HG03432 (cell line): Measurements from ENCODE around the gene C16orf92.
A peak's percentile ranks its signal among the peaks of the same experiment; 100 is the strongest.

Experiments
- ATAC-seq: cut with Tn5 transposase; IDR thresholded peaks from one replicate; pipeline ENCODE4 v1.9.1; 2021; ENCODE audit warnings: mild to moderate bottlenecking, moderate library complexity; ENCODE audit not compliant: unreplicated experiment

C16orf92 gene

DNA sequence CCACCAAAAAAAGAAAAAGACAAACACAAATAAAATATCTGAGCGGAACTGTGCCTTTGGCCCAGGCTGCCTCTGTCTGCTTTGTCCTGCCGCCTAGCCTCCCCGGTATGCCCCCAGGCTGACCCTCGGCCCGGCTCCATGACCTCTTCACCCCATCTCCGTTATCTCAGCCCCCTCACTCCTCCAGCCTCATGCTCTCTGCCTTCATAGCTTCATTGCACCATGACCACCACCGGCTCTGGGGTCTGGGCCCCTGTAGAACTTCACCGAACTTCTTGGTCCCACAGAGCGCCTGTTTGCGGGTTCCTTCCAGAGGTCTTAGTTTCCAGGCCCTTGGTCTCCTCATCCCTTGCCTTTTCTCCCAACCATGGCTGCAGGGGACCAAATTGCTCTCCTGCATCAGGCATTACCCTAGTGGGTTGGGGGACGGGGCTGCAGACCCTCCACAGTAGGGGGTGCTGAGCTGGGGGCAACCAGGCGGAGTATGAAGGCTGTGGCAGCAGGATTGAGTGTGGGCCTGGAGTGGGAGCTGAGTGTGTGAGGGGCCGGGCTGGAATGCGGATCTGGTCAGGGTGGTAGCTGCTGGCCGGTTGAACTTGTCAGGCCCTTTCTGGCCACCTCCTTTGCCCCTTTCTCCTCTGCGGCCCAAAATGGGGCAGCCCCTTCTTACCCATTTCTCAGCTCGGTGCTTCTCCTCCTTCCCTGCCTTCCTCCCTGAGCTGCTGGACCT is 34.5 kb upstream of the C16orf92 start:
- no peak for ATAC-seq

DNA sequence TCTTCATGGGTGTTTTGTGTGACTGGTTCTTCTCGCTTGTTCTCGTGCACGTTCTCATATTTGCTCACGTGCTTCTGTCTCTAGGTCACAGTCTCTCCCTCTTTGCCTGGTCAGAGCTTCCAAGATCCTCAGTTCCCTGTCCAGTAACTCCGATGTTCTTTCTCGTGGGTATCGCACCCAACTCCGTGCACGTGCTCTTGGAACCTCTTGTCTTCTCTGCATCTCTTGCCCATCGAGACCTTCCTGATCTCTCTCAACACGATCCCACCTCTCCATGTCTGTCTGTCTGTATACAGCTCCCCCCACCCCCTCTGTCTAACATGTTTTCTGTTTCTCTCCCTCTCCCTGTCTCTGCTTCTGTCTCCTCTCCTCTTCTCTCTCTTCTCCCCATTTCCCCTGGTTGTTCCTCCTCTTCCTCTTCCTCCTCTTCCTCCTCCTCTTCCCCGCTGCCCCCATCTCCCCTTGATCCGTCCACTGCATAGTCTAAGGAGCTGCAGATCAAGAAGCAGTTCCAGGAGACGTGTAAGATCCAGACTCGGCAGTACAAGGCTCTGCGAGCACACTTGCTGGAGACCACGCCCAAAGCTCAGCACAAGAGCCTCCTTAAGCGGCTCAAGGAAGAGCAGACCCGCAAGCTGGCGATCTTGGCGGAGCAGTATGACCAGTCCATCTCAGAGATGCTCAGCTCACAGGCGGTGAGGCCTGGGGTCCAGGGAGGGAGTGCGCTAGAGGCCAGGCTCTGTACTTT is 33.7 kb upstream of the C16orf92 start:
- ATAC-seq: no peak

DNA sequence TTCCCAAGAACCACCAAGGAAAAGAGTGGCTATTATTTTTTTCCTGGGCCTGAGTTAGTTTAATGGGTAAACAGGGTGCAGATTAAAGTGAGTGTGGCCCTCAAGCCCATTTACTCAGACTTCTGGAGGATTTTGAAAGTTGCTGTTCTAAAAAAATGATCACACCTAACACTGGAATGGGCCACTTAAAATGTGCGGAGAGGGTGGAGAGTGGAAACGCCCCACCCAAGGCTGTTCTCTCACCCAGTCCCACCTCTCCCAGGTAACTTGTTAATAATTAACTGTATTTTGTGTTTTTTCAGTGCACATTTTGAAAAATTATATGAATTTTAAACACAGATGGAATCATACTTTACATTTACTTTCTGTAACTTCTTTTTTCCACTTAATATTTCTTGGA is 33.0 kb upstream of the C16orf92 start:
- ATAC-seq: no peak

DNA sequence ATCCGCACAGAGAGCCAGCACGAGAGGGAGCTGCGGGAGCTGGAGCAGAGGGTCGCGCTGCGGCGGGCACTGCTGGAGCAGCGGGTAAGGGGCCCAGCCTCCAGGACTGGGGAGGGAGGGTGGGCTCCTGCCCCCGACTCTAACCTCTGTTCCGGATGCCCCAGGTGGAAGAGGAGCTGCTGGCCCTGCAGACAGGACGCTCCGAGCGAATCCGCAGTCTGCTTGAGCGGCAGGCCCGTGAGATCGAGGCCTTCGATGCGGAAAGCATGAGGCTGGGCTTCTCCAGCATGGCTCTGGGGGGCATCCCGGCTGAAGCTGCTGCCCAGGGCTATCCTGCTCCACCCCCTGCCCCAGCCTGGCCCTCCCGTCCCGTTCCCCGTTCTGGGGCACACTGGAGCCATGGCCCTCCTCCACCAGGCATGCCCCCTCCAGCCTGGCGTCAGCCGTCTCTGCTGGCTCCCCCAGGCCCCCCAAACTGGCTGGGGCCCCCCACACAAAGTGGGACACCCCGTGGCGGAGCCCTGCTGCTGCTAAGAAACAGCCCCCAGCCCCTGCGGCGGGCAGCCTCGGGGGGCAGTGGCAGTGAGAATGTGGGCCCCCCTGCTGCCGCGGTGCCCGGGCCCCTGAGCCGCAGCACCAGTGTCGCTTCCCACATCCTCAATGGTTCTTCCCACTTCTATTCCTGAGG is 32.0 kb upstream of the C16orf92 start:
- ATAC-seq: no peak

DNA sequence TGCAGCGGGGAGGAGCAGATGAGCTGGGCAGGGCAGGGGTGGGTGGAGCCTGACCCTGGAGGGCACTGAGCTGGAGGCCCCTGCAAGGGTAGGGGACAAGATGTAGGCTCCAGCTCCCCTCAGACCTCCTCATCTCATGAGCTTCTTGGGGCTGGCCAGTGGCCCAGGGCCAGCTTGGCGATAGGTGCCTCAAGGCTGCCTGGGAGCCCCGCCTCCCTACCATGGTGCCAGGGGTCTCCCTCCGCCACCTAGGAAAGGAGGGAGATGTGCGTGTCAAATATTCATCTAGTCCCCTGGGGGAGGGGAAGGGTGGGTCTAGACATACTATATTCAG is 31.5 kb upstream of the C16orf92 start:
- ATAC-seq: no peak

DNA sequence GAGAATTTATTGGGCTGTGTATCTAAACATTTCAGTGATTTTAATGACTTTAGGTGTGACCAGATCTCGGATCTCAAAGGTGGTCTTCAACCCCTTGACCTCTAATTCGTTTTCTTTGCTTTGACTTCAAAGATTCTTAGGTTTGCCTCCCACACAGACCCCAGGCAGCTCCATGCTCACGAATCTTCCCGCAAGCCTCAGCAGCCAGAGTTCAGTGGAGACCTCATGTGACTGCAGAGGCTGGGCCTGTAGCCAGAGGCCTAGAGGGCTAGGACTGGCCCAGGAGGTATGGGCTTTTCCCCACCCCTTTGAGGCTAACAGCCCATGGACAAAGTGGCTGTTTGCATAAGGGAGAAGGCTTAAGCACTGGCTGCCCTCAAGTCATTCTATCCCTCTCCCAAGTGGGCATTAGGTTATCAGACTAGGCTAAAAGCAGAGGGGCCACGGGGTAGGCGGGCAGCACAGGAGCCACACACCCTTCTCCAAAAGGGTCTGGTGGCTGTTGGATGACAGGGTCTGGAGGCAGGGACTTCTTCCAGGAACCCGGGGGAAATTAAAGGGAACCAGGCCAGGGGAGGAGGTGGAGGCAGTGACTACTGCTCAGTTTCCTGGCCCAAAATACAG is 30.5 kb upstream of the C16orf92 start:
- no peak for ATAC-seq

DNA sequence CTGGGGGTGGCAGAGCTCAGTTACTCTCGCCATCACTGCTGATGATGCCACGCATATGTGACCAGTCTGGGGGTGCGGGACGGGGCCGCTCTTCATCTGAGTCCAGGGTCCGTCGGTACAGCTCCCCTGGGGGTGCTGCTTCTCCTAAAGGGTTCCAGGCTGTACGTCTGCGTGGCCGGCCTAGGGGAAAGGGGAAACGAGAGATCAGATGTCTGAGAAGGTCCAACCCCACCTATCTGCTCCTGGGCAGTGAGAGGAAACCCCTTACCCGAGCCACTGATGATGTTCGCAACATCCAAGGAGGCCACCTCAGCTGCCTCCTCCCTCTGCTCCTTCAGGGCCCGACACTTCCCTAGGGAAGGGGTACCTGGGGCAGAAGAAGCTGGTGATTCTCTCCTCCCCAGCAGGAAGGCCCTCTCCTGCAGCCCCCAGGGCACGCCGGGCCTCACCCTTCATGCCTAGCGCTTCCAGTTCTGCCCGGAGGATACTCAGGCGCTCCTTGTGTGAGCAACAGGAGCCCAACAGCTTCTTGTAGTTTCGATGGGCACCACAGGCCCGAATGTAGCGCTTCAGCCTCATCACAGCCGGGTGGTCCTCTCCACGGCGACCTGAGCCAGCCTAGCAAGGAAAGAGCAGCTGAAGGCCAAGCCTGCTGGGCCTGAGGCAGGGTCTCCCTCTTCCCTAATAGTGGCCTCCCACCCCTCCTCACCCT is 29.7 kb upstream of the C16orf92 start:
- ATAC-seq: no peak

DNA sequence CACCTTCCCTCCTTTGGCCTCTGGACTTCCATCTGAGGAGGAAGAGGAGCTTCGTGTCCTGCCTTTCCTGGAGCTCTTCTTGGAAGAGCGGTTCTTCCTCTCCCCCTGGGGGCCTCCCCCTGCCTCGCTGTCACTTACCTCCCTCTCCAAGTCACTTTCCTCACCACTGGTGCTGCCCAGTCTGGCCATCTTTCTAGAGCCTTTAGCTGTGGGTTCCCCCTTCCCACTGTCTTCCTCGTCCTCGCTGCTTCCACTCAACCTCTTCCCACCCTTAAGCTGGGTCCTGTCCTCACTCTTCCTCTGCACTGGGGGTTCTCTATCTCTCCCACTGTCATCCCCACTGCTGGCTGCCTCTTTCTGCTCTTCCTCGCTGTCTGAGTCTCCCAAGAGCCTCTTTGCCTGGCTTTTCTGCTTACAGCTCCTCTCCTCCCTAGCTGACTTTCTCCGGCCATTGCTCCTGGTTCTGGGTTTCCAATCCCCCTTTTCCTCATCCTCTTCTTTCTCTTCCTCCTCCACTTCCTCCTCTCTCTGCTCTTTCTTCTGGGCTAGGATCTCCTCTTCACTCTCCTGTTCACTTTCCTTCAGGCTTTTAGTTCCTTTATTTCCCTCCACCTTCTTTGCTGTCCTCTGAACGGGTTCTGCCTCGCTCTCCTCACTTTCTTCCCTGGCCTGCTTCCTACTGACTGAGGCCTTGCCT is 28.9 kb upstream of the C16orf92 start:
- no peak for ATAC-seq

DNA sequence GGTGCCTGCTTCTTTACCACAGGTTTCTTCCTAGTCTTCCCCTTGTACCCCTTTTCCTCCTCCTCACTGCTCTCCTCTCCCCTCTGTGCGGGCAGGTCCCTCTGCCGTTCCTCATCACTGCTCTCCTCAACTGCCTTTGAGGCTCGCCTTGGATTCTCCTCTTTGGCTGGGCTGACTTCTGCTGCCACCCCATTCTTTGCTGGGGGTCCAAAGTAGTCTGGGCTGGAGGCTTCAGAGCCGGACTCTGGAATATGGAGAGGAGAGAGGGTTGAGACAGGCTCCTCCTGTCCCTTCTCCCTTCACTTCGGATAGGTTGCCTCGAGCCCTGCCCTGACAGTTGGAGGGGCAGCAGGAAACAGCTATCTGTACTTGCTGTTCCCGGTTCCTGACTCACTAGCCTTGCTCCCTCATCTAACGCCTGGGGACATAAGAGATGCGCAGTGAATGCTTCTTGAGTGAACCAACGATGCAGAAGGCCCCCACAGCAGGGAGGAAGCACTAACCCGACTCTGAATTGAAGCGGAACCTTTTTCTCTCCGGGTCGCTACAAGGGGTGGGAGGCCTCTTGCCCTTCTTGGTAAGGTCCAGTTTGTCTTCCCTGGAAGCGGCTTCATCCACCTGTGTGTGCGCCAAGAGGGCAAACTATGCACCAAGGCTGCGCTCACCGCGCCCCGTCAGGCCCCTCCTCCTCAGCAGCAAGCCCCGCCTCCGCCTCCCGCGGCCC is 28.2 kb upstream of the C16orf92 start:
- peak; percentile 31 for ATAC-seq

DNA sequence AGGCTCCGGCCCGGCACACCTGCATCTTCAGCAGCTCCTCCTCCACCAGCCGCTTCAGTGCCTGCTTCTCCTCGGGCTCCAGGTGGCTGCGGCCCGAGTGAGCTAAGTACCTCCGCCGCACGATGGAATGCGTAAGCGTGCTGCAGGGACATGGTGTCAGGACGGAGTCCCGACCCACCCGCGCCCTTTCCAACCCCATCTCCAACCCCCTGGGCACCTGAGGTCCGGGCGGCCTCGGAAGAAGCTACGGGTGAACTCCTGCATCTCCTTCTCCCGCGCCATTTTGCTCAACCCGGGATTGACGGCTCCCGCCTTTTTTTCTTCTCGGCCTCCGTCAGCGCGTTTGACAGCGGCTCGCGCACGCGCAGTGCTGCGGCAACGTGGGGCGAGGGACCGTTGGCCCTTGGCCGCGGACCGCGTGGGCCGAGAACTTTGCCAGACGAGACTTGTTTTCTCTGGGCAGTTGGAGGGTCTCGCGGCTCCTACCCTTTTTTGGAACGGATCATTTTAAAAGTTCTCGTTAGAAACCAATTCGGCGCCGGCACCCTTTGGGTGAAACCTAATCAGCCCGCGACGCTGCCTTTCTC is 27.6 kb upstream of the C16orf92 start, which contains the start of gene HIRIP3:
Gene HIRIP3 (minus strand): TSS at position 294 of the 587 bp plus-strand sequence. CDS start 12 bp downstream, at position 282.
- peak; percentile 58 for ATAC-seq

DNA sequence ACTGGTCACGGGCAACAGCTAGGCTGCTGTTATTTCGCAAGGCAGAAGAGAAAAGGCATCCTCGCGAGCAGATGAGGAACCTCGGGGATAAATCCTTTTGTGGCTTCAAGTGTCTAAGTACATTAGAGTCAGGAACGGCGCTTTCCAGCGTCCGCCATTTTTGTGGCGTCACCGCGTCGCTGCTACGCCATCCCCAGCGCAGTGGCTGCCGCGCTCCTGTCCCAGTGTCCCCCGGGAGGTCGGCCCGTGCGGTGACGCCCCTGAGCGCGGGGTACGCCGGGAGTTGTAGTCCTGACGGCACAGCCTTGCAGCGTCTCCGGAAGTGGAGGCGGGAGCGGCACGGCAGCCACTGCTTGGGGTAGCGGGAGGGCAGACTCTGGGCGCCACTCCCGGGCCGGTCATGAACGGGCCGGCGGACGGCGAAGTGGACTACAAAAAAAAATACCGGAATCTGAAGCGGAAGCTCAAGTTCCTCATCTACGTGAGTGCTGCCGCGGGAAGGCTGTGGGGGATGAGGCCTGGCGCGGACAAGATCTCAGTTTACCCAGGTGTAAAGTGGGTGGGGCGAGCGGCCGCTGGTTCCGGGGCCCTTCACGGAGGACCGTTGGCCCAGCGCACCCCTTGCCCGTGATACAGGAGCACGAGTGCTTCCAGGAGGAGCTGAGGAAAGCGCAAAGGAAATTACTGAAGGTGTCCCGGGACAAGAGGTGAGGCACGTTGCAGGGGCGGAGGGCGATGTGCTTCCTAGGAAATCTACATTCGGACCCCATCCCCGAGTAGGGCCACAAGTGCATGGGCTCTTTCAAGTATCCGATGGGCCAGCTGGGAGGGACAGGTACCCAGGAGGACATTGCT is 26.9 kb upstream of the C16orf92 start, which contains the start of gene INO80E:
Gene INO80E (plus strand): TSS at position 331 of the 855 bp plus-strand sequence. CDS start 70 bp downstream, at position 401.
- ATAC-seq: peak; percentile 90

DNA sequence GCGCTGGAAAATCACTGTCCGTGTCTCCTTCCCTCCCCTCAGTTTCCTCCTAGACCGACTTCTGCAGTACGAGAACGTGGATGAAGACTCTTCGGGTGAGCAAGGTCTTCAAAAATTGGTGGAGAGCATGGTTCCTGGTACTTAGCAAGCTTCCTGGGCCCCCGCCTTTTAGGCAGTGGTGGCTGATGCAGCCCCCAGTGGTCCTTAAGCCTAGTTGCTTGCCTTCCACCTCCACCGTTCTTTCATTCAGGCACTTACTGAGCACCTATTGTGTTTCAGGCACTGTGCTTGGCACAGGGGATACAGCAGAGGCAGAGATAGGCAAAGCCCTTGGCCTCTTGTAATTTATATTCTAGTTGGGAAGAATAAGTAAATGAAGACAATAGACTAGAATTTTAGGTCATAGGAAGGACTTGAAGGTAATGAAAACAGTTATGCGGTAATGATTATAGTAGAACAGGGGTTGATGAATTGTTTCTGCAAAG is 26.2 kb upstream of the C16orf92 start:
- ATAC-seq: no peak

DNA sequence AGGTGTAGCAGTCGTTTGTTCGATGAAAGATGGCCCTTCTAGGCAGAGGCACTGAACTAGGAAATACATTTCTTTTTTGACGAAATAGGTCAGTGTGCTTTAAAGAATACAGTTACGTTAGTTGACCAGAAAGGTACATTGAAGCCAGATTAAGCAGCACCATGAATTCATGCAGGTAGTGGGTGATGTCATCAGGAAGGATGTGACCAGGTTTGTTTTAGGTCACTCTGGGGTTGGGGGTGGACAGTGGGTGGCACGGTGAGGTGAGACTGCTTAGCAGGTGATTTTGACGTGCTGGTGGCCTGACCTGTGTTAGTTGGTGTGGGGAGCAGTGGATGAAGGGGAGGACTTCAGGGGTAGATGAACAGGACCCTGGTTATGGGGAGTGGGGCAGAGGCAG is 23.4 kb upstream of the C16orf92 start:
- ATAC-seq: no peak

DNA sequence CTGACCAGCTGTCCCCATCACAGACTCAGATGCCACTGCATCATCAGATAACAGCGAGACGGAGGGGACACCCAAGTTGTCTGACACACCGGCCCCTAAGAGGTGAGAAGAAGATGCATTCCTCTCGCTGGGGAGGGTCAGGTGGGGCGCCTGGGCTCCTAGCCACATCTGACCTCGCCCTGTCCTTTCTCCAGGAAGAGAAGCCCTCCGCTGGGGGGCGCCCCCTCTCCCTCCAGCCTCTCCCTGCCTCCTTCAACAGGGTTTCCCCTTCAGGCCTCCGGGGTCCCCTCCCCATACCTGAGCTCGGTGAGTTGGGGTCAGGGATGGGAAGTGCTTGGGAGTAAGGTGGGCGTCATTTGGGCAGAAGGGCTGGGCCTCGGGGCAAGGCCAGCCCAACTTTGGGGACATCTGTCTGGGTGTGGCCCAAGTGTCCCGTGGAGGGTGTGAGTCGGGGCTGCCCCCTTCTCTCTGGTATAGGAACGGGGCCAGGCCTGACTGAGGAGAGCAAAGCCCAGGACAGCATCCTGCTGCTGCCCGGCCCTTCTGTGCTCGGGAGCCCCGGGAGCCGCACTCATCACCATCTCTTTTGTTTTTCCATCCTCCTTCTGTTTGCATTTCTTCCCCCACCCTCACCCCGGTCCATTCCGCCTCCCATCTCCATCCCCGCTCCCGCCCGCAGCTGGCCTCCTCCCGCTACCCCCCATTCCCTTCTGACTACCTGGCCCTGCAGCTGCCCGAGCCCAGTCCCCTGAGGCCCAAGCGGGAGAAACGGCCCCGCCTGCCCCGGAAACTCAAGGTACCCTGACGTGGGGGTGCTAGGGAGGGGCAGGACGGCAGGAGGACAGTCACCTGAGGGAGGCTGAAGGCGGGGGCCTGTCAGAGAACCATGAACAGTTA is 22.0 kb upstream of the C16orf92 start:
- no peak for ATAC-seq

DNA sequence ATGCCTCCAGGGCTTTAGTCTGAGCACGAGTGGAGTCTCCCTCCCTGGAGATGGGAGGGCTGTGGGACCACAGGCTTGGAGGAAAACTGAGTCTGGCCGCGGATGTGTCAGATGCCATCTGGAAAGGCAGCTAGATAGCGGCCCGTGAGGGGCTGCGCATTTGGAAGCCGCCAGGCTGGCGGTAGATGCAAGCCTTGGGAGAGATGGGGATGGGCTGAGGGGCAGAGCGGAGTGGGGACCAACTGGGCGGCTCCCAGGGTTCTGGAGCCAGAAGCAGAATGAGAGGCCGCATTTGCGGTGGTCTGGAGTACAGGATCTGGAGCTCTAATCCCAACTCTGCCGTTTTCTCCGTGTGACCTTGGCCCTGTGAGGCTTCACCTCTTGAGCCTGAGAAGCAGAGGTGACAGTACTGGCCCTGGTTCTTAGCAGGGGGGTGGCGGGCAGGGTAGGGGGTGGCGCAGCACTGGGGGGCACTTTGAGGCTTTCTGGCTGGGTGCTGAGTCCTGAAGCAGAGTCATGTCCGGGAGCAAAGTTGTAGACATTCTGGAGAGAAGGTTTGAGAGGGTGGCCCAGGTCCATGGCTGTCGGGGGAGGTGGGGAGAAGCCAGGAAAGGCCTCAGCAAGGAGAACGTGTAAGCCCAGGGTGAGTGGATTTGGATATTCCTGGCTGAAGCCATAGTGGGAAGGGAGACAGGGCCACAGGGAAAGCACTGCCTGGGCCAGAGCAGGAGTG is 20.2 kb upstream of the C16orf92 start:
- no peak for ATAC-seq
